GM12872 (cell line): ENCODE measurements around the gene MEIOB.

Experiments used
- TF ChIP-seq, protein P1 (sequence below): IDR thresholded peaks from 3 replicates; pipeline ENCODE4 v1.5.1; 2011; ENCODE audit warnings: low read depth, mild to moderate bottlenecking, low read length, moderate library complexity; ENCODE audit not compliant: insufficient read depth

MEIOB gene

DNA sequence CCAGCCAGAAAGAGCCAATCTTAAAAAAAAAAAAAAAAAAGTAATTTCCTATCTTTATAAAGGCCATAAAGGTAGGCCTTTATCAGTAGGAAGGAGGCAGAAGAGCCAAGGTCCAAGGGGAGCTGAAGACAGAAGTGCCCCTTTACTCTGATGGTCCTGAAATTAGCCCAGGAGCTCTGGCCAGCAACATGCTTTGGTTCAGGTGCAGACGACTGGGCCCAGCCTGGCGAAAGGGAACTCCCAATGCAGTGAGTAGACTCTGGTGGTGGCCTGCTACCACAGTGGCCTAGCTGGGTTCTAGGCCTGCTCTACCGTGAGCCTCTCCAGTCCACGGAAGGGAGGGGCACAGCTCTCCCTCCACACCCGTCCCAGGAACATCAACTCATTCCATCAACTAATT, 23.1 kb upstream of the MEIOB start:
- TF ChIP-seq, protein P1, sequence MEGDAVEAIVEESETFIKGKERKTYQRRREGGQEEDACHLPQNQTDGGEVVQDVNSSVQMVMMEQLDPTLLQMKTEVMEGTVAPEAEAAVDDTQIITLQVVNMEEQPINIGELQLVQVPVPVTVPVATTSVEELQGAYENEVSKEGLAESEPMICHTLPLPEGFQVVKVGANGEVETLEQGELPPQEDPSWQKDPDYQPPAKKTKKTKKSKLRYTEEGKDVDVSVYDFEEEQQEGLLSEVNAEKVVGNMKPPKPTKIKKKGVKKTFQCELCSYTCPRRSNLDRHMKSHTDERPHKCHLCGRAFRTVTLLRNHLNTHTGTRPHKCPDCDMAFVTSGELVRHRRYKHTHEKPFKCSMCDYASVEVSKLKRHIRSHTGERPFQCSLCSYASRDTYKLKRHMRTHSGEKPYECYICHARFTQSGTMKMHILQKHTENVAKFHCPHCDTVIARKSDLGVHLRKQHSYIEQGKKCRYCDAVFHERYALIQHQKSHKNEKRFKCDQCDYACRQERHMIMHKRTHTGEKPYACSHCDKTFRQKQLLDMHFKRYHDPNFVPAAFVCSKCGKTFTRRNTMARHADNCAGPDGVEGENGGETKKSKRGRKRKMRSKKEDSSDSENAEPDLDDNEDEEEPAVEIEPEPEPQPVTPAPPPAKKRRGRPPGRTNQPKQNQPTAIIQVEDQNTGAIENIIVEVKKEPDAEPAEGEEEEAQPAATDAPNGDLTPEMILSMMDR, result no peak

DNA sequence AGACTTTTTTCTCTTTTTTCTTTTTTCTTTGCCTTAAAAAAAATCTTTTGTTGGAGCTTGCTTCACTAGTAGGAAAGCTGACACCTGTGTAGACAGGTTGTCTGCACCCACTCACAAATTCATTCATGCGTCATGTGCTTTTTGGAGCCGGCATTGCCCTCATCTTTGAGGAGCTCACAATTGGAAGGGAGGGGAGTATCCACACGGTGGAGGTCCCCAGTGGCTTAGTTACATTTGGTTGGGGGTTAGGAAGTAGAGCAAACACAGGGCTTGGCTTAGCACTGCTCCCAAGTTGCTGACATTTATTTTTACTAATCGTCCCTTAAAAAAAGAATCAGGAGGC, 18.7 kb upstream of the MEIOB start:
- TF ChIP-seq, protein P1, result no peak

DNA sequence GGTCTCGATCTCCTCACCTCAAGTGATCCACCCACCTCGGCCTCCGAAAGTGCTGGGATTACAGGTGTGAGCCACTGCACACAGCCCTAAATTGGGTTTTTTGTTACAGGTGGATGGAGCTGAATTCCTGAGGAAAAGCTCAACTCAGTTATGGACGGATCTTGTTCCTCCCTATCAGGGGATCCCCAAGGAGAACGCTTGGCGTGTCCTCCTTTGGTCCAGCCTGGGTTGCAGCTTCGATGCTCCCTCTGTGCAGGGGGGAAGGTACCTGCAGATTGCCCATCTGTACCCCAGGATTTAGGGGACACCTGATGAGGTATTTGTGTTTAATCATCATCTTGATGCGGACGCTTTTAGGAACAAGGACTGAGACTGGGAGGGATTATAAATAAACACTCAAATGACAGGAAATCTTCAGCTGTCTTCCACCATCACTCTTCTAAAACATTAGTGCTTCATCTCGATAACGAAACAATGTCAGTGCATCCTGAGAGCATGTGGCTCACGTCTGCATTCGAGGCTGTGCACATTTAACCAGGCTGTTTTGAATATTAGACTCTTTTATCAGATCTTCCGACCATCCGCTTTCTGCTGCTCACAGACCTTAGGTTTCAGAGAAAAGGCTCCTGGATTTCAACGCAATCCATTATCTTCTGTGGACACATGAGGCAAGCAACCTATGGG, 18.2 kb upstream of the MEIOB start:
- TF ChIP-seq, protein P1, result no peak

DNA sequence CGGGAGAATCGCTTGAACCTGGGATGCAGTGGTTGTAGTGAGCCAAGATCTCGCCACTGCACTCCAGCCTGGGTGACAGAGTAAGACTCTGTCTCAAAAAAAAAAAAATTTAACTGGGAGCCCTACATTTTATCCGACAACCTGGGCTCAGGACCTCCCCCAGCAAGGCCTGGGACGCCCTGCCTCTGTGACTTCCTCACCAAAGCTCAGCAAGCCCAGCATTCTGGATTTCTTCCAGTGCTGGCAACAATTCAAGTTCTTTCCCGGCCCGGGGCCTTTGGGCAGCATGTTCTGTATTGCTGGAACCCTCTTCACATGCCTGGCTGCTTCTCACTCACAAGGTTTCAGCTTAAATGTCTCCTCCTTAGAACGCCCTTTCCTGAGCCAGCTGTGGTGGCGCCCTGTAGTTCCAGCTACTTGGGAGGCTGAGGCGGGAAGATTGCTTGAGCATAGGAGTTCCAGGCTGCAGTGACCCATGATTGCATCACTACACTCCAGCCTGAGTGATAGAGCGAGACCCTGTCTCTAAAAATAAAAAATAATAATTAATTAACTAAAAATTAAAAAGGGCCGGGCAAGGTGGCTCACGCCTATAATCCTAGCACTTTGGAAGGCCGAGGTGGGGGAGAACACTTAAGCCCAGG, 15.9 kb upstream of the MEIOB start:
- TF ChIP-seq, protein P1, result no peak

DNA sequence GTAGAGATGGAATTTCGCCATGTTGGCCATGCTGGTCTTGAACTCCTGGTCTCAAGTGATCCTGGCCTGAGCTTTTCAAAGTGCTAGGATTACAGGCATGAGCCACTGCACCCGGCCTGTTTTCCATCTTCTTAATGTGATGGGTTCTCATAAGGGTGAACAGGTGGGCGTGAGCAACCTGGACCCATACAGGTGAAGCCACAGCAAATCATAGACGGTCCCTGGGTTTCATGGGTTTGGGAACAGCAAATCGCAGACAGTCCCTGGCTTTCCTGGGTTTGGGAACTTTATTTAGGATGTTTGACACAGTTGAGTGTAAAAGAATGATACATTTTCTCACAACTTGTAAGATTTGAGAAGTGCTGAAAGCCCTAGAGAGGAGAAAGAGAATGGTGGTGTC, 12.9 kb upstream of the MEIOB start:
- TF ChIP-seq, protein P1, result no peak

DNA sequence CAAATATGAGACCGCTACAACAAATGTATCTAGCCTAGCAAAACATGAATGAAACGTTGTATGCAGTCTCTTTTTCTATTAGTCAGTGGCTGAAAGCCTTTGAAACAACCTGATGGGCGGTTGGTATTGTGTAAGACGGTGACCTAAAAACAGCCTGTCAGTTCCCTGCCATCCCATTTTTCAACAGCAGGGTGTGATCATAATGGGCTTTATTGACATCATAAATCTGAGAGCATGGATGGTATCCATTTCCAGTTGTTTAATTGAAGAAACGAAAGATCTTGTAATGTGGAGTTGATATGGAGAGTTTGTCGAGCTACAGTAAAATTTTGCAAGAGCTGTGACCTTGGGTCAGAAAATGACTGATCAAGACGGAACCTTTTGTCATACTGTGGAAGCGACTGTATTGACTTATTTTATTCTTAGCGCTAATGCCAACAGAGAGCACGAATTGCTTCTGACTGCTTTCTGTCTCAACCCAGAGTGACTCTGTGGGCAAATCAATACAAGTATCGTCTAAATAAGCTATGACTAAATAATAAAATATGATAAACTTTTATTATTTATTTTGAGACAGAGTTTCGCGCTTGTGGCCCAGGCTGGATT, 12.3 kb upstream of the MEIOB start:
- TF ChIP-seq, protein P1, result no peak

DNA sequence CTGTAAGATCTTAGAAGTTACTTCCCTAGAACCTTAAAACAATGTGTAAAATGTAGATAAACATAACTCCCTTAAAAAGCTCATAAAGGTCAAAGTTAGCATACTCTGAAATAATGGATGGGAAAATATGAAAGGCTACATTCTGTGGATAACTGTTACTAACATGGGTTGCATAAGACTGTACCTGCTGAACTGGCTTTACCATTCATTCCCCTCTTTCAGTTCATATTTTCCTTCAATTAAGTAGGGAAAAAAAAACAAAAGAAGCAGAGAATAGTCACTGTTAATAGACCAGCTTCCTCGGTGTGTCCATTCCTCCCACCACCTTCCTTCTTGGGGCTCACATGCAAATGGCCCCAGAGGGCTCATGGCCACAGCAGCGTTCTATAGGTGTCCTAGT, 7.5 kb upstream of the MEIOB start:
- TF ChIP-seq, protein P1, result no peak
